ENCODE measurements around the gene CPLX1. TPM values are rescaled to one million over a fixed set of nuclear protein-coding genes. Genes with fewer than 3 reads are reported as not detected.

The CPLX1 gene
- total RNA-seq, 2 donors from 2014 or later, result 0.85 to 1.2 TPM

DNA sequence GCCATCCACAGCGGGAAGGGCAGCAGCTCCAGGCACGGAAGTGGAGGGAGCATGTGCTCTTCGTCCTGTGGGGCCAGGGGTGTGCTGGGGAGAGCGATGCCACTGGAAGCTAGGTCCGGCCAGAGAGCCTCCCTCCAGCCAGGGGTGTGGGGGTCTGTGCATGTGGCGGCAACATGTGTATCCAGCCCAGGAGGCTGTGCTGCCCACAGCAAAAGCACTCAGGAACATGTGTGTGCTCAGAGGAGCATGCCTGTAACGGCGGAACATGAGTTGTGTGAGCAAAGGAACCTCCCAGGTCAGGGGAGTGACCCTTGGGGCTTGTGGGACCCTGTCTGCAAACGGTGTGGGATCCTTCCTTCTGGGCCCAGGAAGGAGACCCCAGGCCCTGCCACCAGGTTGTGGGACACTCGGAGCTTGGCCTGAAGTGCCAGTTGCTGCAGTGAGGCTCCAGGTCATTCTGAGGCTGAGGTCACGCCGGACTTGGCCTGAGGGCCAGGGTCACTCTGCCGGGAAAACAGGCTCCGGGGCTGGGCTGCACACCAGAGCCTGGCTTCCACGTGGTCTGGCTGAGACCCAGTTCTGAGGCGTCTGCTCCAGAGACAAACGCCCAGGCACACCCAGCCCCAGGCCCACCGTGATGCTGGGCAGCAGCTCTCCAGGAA is 37.2 kb downstream of the CPLX1 start:
- no peak overlapping the region for H3K27ac ChIP-seq
- peaks cover 21% of the 10 kb centered on the region for H3K27me3 ChIP-seq (replicated peaks; ENCODE audit: insufficient read depth)
- DNase-seq (ENCODE audit: low spot score), result no peak
- H3K9me3 ChIP-seq, result no peaks in the 10 kb centered on the region
- ATAC-seq (ENCODE audit: insufficient number of reproducible peaks, low FRiP score, low read depth), result no peak
- TF ChIP-seq CTCF (IDR thresholded peaks at IDR 0.05), result no peak
- H3K36me3 ChIP-seq, result no peaks in the 10 kb centered on the region
- H3K4me3 ChIP-seq, result no peak overlapping the region
- peaks cover 16 to 26% of the 10 kb centered on the region in 2 donors for H3K4me1 ChIP-seq (ENCODE audit: control insufficient read depth in 1 of 2, low read depth in 2 of 2)

GRCh38 chr4:788006-788635 is 37.8 kb downstream of the CPLX1 start:
- DNase-seq (ENCODE audit: low spot score), result no peak
- H3K27ac ChIP-seq, result no peak overlapping the region
- H3K27me3 ChIP-seq (replicated peaks; ENCODE audit: insufficient read depth), result peaks cover 21% of the 10 kb centered on the region
- H3K4me3 ChIP-seq, result no peak overlapping the region
- H3K36me3 ChIP-seq, result no peaks in the 10 kb centered on the region
- no peak for ATAC-seq (ENCODE audit: insufficient number of reproducible peaks, low FRiP score, low read depth)
- H3K4me1 ChIP-seq (ENCODE audit: control insufficient read depth in 1 of 2, low read depth in 2 of 2), result peaks cover 16 to 26% of the 10 kb centered on the region in 2 donors
- no peaks in the 10 kb centered on the region for H3K9me3 ChIP-seq
- TF ChIP-seq CTCF (IDR thresholded peaks at IDR 0.05), result no peak

- peaks cover 21% of the 10 kb centered on the region for H3K27me3 ChIP-seq (replicated peaks; ENCODE audit: insufficient read depth)
- DNase-seq (ENCODE audit: low spot score), result no peak
These were observed 38.4 kb downstream of the CPLX1 start for GRCh38 chr4:787561-787981.

DNA sequence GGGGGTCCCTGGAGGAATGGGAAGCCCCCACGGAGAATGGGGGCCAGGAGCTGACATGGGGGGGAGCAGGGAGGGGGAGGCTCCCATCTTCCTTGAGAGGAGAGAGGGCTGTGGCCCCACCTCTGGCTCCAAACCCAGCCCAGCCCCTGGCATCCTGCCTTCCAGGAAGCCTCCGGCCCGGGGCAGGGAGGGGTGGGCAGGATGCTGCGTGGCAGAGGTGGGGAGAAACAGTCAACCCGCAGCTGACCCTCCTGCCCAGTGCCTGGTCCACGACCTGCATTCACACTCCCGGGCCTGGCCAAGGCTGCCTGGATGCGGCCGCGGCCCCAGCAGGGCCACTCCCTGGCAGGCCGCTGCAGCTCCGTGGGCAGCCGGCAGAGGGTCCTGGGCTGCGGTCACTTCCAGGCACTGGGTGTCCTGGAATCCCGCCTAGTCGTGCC is 39.0 kb downstream of the CPLX1 start:
- ATAC-seq (ENCODE audit: insufficient number of reproducible peaks, low FRiP score, low read depth) (no peak), DNase-seq (ENCODE audit: low spot score) (no peak)
- no peaks in the 10 kb centered on the region for H3K36me3 ChIP-seq
- peak overlapping the region; percentile 63 for H3K4me3 ChIP-seq
- no peaks in the 10 kb centered on the region for H3K9me3 ChIP-seq
- no peak for TF ChIP-seq CTCF (IDR thresholded peaks at IDR 0.05)
- H3K27me3 ChIP-seq (replicated peaks; ENCODE audit: insufficient read depth), result peaks cover 21% of the 10 kb centered on the region
- H3K4me1 ChIP-seq (ENCODE audit: control insufficient read depth in 1 of 2, low read depth in 2 of 2), result peaks cover 13 to 26% of the 10 kb centered on the region in 2 donors
- H3K27ac ChIP-seq, result peak overlapping the region in 1 of 2 donors; percentile 17

More at GRCh38 chr4:787561-787981, 38.4 kb downstream of the CPLX1 start:
- no peaks in the 10 kb centered on the region for H3K36me3 ChIP-seq
- H3K4me1 ChIP-seq (ENCODE audit: control insufficient read depth in 1 of 2, low read depth in 2 of 2), result peaks cover 16 to 30% of the 10 kb centered on the region in 2 donors
- ATAC-seq (ENCODE audit: insufficient number of reproducible peaks, low FRiP score, low read depth), result no peak
- no peak for TF ChIP-seq CTCF (IDR thresholded peaks at IDR 0.05)
- no peak overlapping the region for H3K27ac ChIP-seq
- H3K4me3 ChIP-seq, result no peak overlapping the region
- no peaks in the 10 kb centered on the region for H3K9me3 ChIP-seq

GRCh38 chr4:786074-786741 is 39.7 kb downstream of the CPLX1 start:
- no peak for ATAC-seq (ENCODE audit: insufficient number of reproducible peaks, low FRiP score, low read depth)
- Histone ChIP-seq H3K27ac (peak overlapping the region; percentile 14 to 17), H3K36me3 (no peaks in the 10 kb centered on the region), H3K27me3 (replicated peaks; ENCODE audit: insufficient read depth) (peaks cover 21% of the 10 kb centered on the region), H3K4me1 (ENCODE audit: control insufficient read depth in 1 of 2, low read depth in 2 of 2) (peaks cover 13 to 23% of the 10 kb centered on the region in 2 donors), H3K4me3 (peak overlapping the region; percentile 63), H3K9me3 (no peaks in the 10 kb centered on the region)
- no peak for DNase-seq (ENCODE audit: low spot score)
- no peak for TF ChIP-seq CTCF (IDR thresholded peaks at IDR 0.05)
